A549 (cell line): ENCODE measurements around the gene TNFRSF1B. TPM values are rescaled to one million over a fixed set of nuclear protein-coding genes. Genes with fewer than 3 reads are reported as not detected.

Experiments
- ATAC-seq, 2 experiments: fragments of 200-7000 bp in 1 of 2; fragments of >200 bp in 1 of 2; cut with Nextera tagmentation in 1 of 2; cut with Tn5 transposase in 1 of 2; 3 replicates each; pipeline versions ENCODE4 v1.8.0 to v1.9.1; 2018 to 2020; ENCODE audit warnings: mild to moderate bottlenecking in 1 of 2, moderate library complexity in 1 of 2
- CTCF ChIA-PET: fragments of 300-600 bp; sonication (Branson Sonifier 250); formaldehyde crosslinking; extraction: SDS; loops from one replicate; lab custom pipeline; 2021; ENCODE audit warnings: antibody characterized with exemption, inconsistent platforms; lab: Yijun Ruan, JAX
- POLR2A ChIA-PET: fragments of 350-600 bp; formaldehyde crosslinking; extraction: SDS; loops from one replicate; lab custom pipeline; 2021; ENCODE audit warnings: antibody characterized with exemption, inconsistent platforms; lab: Yijun Ruan, JAX
- DNase-seq, 2 experiments: peaks; one replicate each; pipeline versions ENCODE4 v3.0.0 to v3.0.0-alpha.2; 2011 to 2016; ENCODE audit warnings: low read depth in 1 of 2, low spot score in 1 of 2
- FAIRE-seq: peaks from 2 replicates; lab custom pipeline; 2011; peaks lifted over from hg19 to GRCh38; lab: Jason Lieb, UNC
- H3K27ac ChIP-seq, 2 experiments: fragments of >200 bp; sonication (Bioruptor Twin); formaldehyde crosslinking; 3 replicates each; pipeline ENCODE4 v1.5.1; 2016 to 2017
- H3K4me1 ChIP-seq: fragments of >200 bp; sonication (Bioruptor Twin); formaldehyde crosslinking; 3 replicates; pipeline ENCODE4 v1.6.1; 2016
- H3K4me2 ChIP-seq: fragments of >200 bp; sonication (Bioruptor Twin); formaldehyde crosslinking; 3 replicates; pipeline ENCODE4 v1.6.1; 2016
- H3K4me3 ChIP-seq: fragments of >200 bp; sonication (Bioruptor Twin); formaldehyde crosslinking; 3 replicates; pipeline ENCODE4 v1.5.1; 2016
- H3K9me3 ChIP-seq: fragments of >200 bp; sonication (Bioruptor Twin); formaldehyde crosslinking; 3 replicates; pipeline ENCODE4 v1.6.1; 2016
- BHLHE40 ChIP-seq: IDR thresholded peaks from 2 replicates; pipeline ENCODE4 v1.6.1; 2012; ENCODE audit warnings: low read depth, low read length, inconsistent platforms
- CTCF ChIP-seq: fragments of >200 bp; sonication (Bioruptor Twin); formaldehyde crosslinking; IDR thresholded peaks from 3 replicates; pipeline ENCODE4 v1.5.1; 2016
- ELK1 ChIP-seq: fragments of 150-350 bp; IDR thresholded peaks from 2 replicates; pipeline ENCODE4 v1.6.1; 2014; ENCODE audit warnings: low read depth, mild to moderate bottlenecking, low read length
- ESRRA ChIP-seq: fragments of 150-350 bp; IDR thresholded peaks from 2 replicates; pipeline ENCODE4 v1.6.1; 2014; ENCODE audit warnings: mild to moderate bottlenecking, low read length, borderline replicate concordance
- FOSL2 ChIP-seq, 2 experiments: fragments of 450-650 bp in 1 of 2; fragments of >200 bp in 1 of 2; sonication (Bioruptor Twin) in 1 of 2; formaldehyde crosslinking; IDR thresholded peaks; 2 replicates each; pipeline versions ENCODE4 v1.5.0 to v1.6.1; 2016 to 2020; ENCODE audit warnings: mild to moderate bottlenecking in 1 of 2, moderate library complexity in 1 of 2
- KDM5A ChIP-seq: fragments of 200-600 bp; sonication (generic); IDR thresholded peaks from 2 replicates; pipeline ENCODE4 v1.6.1; 2016; ENCODE audit warnings: antibody characterized with exemption, mild to moderate bottlenecking
- MAFK ChIP-seq: fragments of 450-650 bp; IDR thresholded peaks from 2 replicates; pipeline ENCODE4 v1.6.1; 2014; ENCODE audit not compliant: partially characterized antibody
- PHF8 ChIP-seq: fragments of 200-600 bp; sonication (generic); IDR thresholded peaks from 2 replicates; pipeline ENCODE4 v1.6.1; 2016; ENCODE audit warnings: low read depth, mild to moderate bottlenecking, antibody characterized with exemption, moderate library complexity, borderline replicate concordance
- POLR2AphosphoS2 ChIP-seq: conservative IDR thresholded peaks from 2 replicates; pipeline ENCODE4 v1.6.1; 2012; ENCODE audit warnings: low read length, improper control_type of control experiment, inconsistent platforms
- USF2 ChIP-seq: fragments of 450-650 bp; IDR thresholded peaks from 2 replicates; pipeline ENCODE4 v1.6.1; 2014; ENCODE audit warnings: antibody characterized with exemption
- ZC3H11A ChIP-seq: fragments of 450-650 bp; IDR thresholded peaks from 2 replicates; pipeline ENCODE4 v1.6.1; 2014; ENCODE audit warnings: antibody characterized with exemption, mild to moderate bottlenecking
- ZFP36 ChIP-seq: fragments of 450-650 bp; IDR thresholded peaks from 2 replicates; pipeline ENCODE4 v1.6.1; 2014; ENCODE audit warnings: borderline replicate concordance; ENCODE audit not compliant: partially characterized antibody
- WGBS: methylation state at CpG from one replicate; pipeline ENCODE4 v1.1.6; 2017; ENCODE audit errors: missing lambda C conversion rate; 5-methylcytosine and 5-hydroxymethylcytosine counted together
- polyA plus RNA-seq, 4 experiments: library from polyadenylated mRNA; depleted of rRNA in 3 of 4; stranded (reverse); fragments of >200 nt; fragmentation: RNase III in 1 of 4; extraction: RNeasy Plus Mini Kit Qiagen cat#74134 plus additional on column Dnase treatment in 1 of 4; gene quantifications; 2 replicates in 3 of 4; 3 replicates in 1 of 4; pipeline ENCODE4 v1.2.3, GENCODE V29; 2011 to 2017

TNFRSF1B gene
- polyA plus RNA-seq, 2 of the 4 experiments (the other 2 are of a cell fraction) = 0.05 to 0.06 TPM

- Histone ChIP-seq H3K4me2 (no peak overlapping the region), H3K9me3 (no peaks in the 10 kb centered on the region), H3K27ac (no peak overlapping the region), H3K4me1 (no peaks in the 10 kb centered on the region), H3K4me3 (no peak overlapping the region)
- CTCF ChIA-PET = interaction anchor here (1.1 to 1.8 kb wide), 2 partner anchors 9 to 120 kb away, joined by 3 to 5 read pairs; no protein-coding TSS in a partner anchor
- TF ChIP-seq ZFP36 (no peak), CTCF (0 out of 3 replicates have a peak, but pooled peaks have one; percentile 15)
- WGBS = 49% methylated on average over 2 of the region's 2 CpGs
- DNase-seq = peak; percentile 9 to 26
- ATAC-seq = 0 out of 6 replicates have a peak, but pooled peaks of 1 of the 2 experiments have one; percentile 38
- no peak for FAIRE-seq
- POLR2A ChIA-PET = no interaction called here
These were observed 77.3 kb downstream of the TNFRSF1B start for GRCh38 chr1:12244078-12244477.

- ChIA-PET CTCF (interaction anchor here (1.1 to 1.8 kb wide), 2 partner anchors 9 to 120 kb away, joined by 3 to 5 read pairs; no protein-coding TSS in a partner anchor), POLR2A (no interaction called here)
- FAIRE-seq = no peak
- 92% methylated on average over 5 of the region's 5 CpGs for WGBS
- no peak overlapping the region for H3K27ac ChIP-seq
- TF ChIP-seq ZC3H11A = no peak
- TF ChIP-seq FOSL2 (IDR thresholded peaks at IDR 0.05) = no peak
- no peak for TF ChIP-seq FOSL2 (CRISPR knock-in tag; IDR thresholded peaks at IDR 0.05)
- TF ChIP-seq POLR2AphosphoS2 = no peak
- no peak for TF ChIP-seq ESRRA
- no peak for TF ChIP-seq KDM5A
- no peak for TF ChIP-seq USF2
- TF ChIP-seq PHF8 = no peak
- no peak for TF ChIP-seq BHLHE40
- H3K4me2 ChIP-seq = no peak overlapping the region
- no peaks in the 10 kb centered on the region for H3K4me1 ChIP-seq
- no peak overlapping the region for H3K4me3 ChIP-seq
- no peak for DNase-seq
- H3K9me3 ChIP-seq = no peaks in the 10 kb centered on the region
- no peak for ATAC-seq
These were observed 77.8 kb downstream of the TNFRSF1B start for GRCh38 chr1:12244585-12244984.

GRCh38 chr1:12245116-12245515 is 78.3 kb downstream of the TNFRSF1B start:
- H3K27ac ChIP-seq = no peak overlapping the region
- H3K9me3 ChIP-seq = no peaks in the 10 kb centered on the region
- TF ChIP-seq ZFP36 (no peak), POLR2AphosphoS2 (no peak), PHF8 (no peak)
- H3K4me3 ChIP-seq = no peak overlapping the region
- POLR2A ChIA-PET = no interaction called here
- DNase-seq (no peak), ATAC-seq (no peak), FAIRE-seq (no peak)
- CTCF ChIA-PET = interaction anchor here (1.8 kb wide), 1 partner anchor 121 kb away, joined by 5 read pairs; no protein-coding TSS in a partner anchor
- no peaks in the 10 kb centered on the region for H3K4me1 ChIP-seq
- no peak overlapping the region for H3K4me2 ChIP-seq
- WGBS = 88% methylated on average over 3 of the region's 3 CpGs

- FAIRE-seq (no peak), ATAC-seq (no peak), DNase-seq (no peak)
- CTCF ChIA-PET = no interaction called here
- POLR2A ChIA-PET = no interaction called here
- no peaks in the 10 kb centered on the region for H3K9me3 ChIP-seq
- no peak overlapping the region for H3K27ac ChIP-seq
- no peaks in the 10 kb centered on the region for H3K4me1 ChIP-seq
- peak; percentile 30 for TF ChIP-seq MAFK
- TF ChIP-seq ELK1 = no peak
- no peak overlapping the region for H3K4me2 ChIP-seq
- H3K4me3 ChIP-seq = no peak overlapping the region
These were observed 78.9 kb downstream of the TNFRSF1B start for GRCh38 chr1:12245733-12246132.
